ENCODE results near the gene COQ10A. TPM values are rescaled to one million over a fixed set of nuclear protein-coding genes. Genes with fewer than 3 reads are reported as not detected.
A peak's percentile ranks its signal among the peaks of the same experiment; 100 is the strongest.

COQ10A gene
- total and polyA plus RNA-seq, 9 of the 15 experiments (the other 6 are each of a cell fraction or from before 2014, with no cell fraction given): 3.1 to 26.4 (median 12.7) TPM

GRCh38 chr12:56221757-56222530 lies 44.8 kb upstream of the COQ10A start, which contains the start of gene RNF41 (continued):
- peak; percentile 92 for TF ChIP-seq SMAD4 (CRISPR knock-in tag; conservative IDR thresholded peaks at IDR 0.05)
- TF ChIP-seq, protein P1, sequence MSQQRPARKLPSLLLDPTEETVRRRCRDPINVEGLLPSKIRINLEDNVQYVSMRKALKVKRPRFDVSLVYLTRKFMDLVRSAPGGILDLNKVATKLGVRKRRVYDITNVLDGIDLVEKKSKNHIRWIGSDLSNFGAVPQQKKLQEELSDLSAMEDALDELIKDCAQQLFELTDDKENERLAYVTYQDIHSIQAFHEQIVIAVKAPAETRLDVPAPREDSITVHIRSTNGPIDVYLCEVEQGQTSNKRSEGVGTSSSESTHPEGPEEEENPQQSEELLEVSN (IDR thresholded peaks at IDR 0.05; ENCODE audit: borderline replicate concordance in 1 of 2, extremely low read depth in 1 of 2, insufficient read depth in 1 of 2, insufficient read length in 1 of 2, low read depth in 1 of 2, low read length in 1 of 2, poor library complexity in 1 of 2, severe bottlenecking in 1 of 2): peak; percentile 41 to 61
- TF ChIP-seq POLR2B (IDR thresholded peaks at IDR 0.05; ENCODE audit: low read depth, partially characterized antibody): peak; percentile 93
- peak; percentile 82 for TF ChIP-seq CREB1 (IDR thresholded peaks at IDR 0.05)
- TF ChIP-seq CREB1 (CRISPR knock-in tag; IDR thresholded peaks at IDR 0.05): peak; percentile 81
- TF ChIP-seq TAF1 (IDR thresholded peaks at IDR 0.05; ENCODE audit: control insufficient read depth, extremely low read depth, insufficient read depth, low read length, severe bottlenecking): peak; percentile 87
- peak; percentile 84 for TF ChIP-seq POLR2G (IDR thresholded peaks at IDR 0.05; ENCODE audit: low read depth, low read length)
- no peak for TF ChIP-seq SIRT6 (IDR thresholded peaks at IDR 0.05; ENCODE audit: low read depth, low read length)
- peak; percentile 69 for TF ChIP-seq TBP (optimal IDR thresholded peaks at IDR 0.05; ENCODE audit: low read depth, low read length)
- peak; percentile 92 for TF ChIP-seq SUPT5H (IDR thresholded peaks at IDR 0.05)
- TF ChIP-seq, protein P2, sequence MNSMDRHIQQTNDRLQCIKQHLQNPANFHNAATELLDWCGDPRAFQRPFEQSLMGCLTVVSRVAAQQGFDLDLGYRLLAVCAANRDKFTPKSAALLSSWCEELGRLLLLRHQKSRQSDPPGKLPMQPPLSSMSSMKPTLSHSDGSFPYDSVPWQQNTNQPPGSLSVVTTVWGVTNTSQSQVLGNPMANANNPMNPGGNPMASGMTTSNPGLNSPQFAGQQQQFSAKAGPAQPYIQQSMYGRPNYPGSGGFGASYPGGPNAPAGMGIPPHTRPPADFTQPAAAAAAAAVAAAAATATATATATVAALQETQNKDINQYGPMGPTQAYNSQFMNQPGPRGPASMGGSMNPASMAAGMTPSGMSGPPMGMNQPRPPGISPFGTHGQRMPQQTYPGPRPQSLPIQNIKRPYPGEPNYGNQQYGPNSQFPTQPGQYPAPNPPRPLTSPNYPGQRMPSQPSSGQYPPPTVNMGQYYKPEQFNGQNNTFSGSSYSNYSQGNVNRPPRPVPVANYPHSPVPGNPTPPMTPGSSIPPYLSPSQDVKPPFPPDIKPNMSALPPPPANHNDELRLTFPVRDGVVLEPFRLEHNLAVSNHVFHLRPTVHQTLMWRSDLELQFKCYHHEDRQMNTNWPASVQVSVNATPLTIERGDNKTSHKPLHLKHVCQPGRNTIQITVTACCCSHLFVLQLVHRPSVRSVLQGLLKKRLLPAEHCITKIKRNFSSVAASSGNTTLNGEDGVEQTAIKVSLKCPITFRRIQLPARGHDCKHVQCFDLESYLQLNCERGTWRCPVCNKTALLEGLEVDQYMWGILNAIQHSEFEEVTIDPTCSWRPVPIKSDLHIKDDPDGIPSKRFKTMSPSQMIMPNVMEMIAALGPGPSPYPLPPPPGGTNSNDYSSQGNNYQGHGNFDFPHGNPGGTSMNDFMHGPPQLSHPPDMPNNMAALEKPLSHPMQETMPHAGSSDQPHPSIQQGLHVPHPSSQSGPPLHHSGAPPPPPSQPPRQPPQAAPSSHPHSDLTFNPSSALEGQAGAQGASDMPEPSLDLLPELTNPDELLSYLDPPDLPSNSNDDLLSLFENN (IDR thresholded peaks at IDR 0.05; ENCODE audit: low read depth in 2 of 2, low read length in 2 of 2): peak in 1 of 2 experiments; percentile 56; a peak in 2 of 4 replicates
- peak; percentile 30; the same call in 1 of the 2 replicates for TF ChIP-seq USF1 (CRISPR knock-in tag; IDR thresholded peaks at IDR 0.05)
- TF ChIP-seq PHF8 (IDR thresholded peaks at IDR 0.05; ENCODE audit: borderline replicate concordance, low read length): peak; percentile 89
- TF ChIP-seq SNIP1 (IDR thresholded peaks at IDR 0.05; ENCODE audit: low read depth): peak; percentile 71
- no peak for TF ChIP-seq MAFG (tag; conservative IDR thresholded peaks at IDR 0.05)
- no peak for TF ChIP-seq CHAMP1 (IDR thresholded peaks at IDR 0.05)
- peak; percentile 56; the same call in 1 of the 2 replicates for TF ChIP-seq ESRRA (IDR thresholded peaks at IDR 0.05; ENCODE audit: borderline replicate concordance, low read depth)
- TF ChIP-seq HCFC1 (IDR thresholded peaks at IDR 0.05; ENCODE audit: low read depth, low read length): peak; percentile 64

Data from K562 (cell line).